Kidney glomerular epithelial cell (primary cell): ENCODE data around the gene ZNF181.
A peak's percentile ranks its signal among the peaks of the same experiment; 100 is the strongest.
"Not testable (repeated sequence)": the region's sequence is repeated elsewhere in the genome, so short reads cannot be mapped to it uniquely, and the experiment has no call there.

Experiments used
- DNase-seq: peaks from one replicate; lab custom pipeline; 2025; lab: John Stamatoyannopoulos, UW

ZNF181 gene

GRCh38 chr19:34733746-34734536 is at the start of gene ZNF181:
TSS of gene ZNF181 (plus strand) at chr19:34734243. CDS start at chr19:34735038, 795 bp downstream.
- peak; percentile 95 for DNase-seq

GRCh38 chr19:34685266-34685665 is 48.8 kb upstream of the ZNF181 start:
- not testable (repeated sequence) for DNase-seq

- no peak for DNase-seq
Measured at GRCh38 chr19:34686455-34686854, 47.6 kb upstream of the ZNF181 start.

GRCh38 chr19:34687348-34687747 is 46.7 kb upstream of the ZNF181 start:
- DNase-seq, result no peak

- DNase-seq, result no peak
Measured at GRCh38 chr19:34688592-34688991, 45.5 kb upstream of the ZNF181 start.

- DNase-seq, result no peak
Measured at GRCh38 chr19:34690372-34690771, 43.7 kb upstream of the ZNF181 start.

- no peak for DNase-seq
Measured at GRCh38 chr19:34692549-34692948, 41.5 kb upstream of the ZNF181 start.

GRCh38 chr19:34707661-34708060 is 26.4 kb upstream of the ZNF181 start:
- DNase-seq, result no peak

GRCh38 chr19:34711890-34712289 is 22.2 kb upstream of the ZNF181 start:
- no peak for DNase-seq

GRCh38 chr19:34712395-34713261 is 21.4 kb upstream of the ZNF181 start:
- peak; percentile 77 for DNase-seq

- DNase-seq, result no peak
Measured at GRCh38 chr19:34713262-34713637, 20.8 kb upstream of the ZNF181 start.

- no peak for DNase-seq
Measured at GRCh38 chr19:34715357-34715756, 18.7 kb upstream of the ZNF181 start.

GRCh38 chr19:34722353-34722752 is 11.7 kb upstream of the ZNF181 start:
- no peak for DNase-seq

GRCh38 chr19:34725400-34725799 is 8.6 kb upstream of the ZNF181 start:
- DNase-seq, result no peak

GRCh38 chr19:34731019-34731829 is 2.8 kb upstream of the ZNF181 start:
- no peak for DNase-seq

GRCh38 chr19:34731964-34732363 is 2.1 kb upstream of the ZNF181 start:
- DNase-seq, result no peak

- no peak for DNase-seq
Measured at GRCh38 chr19:34732612-34733211, 1.3 kb upstream of the ZNF181 start.

GRCh38 chr19:34733266-34733745 is 737 bp upstream of the ZNF181 start:
- DNase-seq, result no peak

- no peak for DNase-seq
Measured at GRCh38 chr19:34734537-34735103, 577 bp downstream of the ZNF181 start.

- DNase-seq, result no peak
Measured at GRCh38 chr19:34744896-34745690, 11.1 kb downstream of the ZNF181 start.
